Activated CD4-positive, CD25-positive, alpha-beta regulatory T cell (primary cell): ENCODE data around the gene GDNF.

ENCODE experiments used
- DNase-seq, 4 experiments: peaks; one replicate each; lab custom pipeline; 2025; lab: John Stamatoyannopoulos, UW

GDNF gene

GRCh38 chr5:37846786-37847310 is 7.0 kb upstream of the GDNF start:
- no peak for DNase-seq

- no peak for DNase-seq
Measured at GRCh38 chr5:37844009-37844408, 4.2 kb upstream of the GDNF start.

GRCh38 chr5:37842048-37842447 is 2.2 kb upstream of the GDNF start:
- DNase-seq: no peak

- DNase-seq: no peak
Measured at GRCh38 chr5:37841203-37841602, 1.4 kb upstream of the GDNF start.

- no peak for DNase-seq
Measured at GRCh38 chr5:37840053-37841034, 503 bp upstream of the GDNF start.

GRCh38 chr5:37838933-37839341 is 904 bp downstream of the GDNF start:
- DNase-seq: no peak

- DNase-seq: no peak
Measured at GRCh38 chr5:37838152-37838932, 1.5 kb downstream of the GDNF start.

- peak in 1 of 4 experiments; percentile 24 for DNase-seq
Measured at GRCh38 chr5:37837414-37838032, 2.3 kb downstream of the GDNF start.

- no peak for DNase-seq
Measured at GRCh38 chr5:37836592-37837413, 3.0 kb downstream of the GDNF start.

GRCh38 chr5:37836235-37836591 is 3.6 kb downstream of the GDNF start:
- DNase-seq: no peak

GRCh38 chr5:37835380-37835973 is 4.4 kb downstream of the GDNF start:
- DNase-seq: no peak

GRCh38 chr5:37834542-37835379 is 5.1 kb downstream of the GDNF start:
- no peak for DNase-seq

- DNase-seq: no peak
Measured at GRCh38 chr5:37833990-37834389, 5.9 kb downstream of the GDNF start.

- DNase-seq: no peak
Measured at GRCh38 chr5:37831821-37832534, 7.9 kb downstream of the GDNF start.

GRCh38 chr5:37830348-37830747 is 9.5 kb downstream of the GDNF start:
- DNase-seq: no peak

GRCh38 chr5:37825334-37825915 is 14.4 kb downstream of the GDNF start:
- DNase-seq: no peak

GRCh38 chr5:37823433-37824152 is 16.2 kb downstream of the GDNF start:
- no peak for DNase-seq

- DNase-seq: no peak
Measured at GRCh38 chr5:37816883-37817282, 23.0 kb downstream of the GDNF start.
